ENCODE results near the gene KLHL14.
"Not testable (repeated sequence)": the region's sequence is repeated elsewhere in the genome, so short reads cannot be mapped to it uniquely, and the experiment has no call there.

Gene KLHL14

DNA sequence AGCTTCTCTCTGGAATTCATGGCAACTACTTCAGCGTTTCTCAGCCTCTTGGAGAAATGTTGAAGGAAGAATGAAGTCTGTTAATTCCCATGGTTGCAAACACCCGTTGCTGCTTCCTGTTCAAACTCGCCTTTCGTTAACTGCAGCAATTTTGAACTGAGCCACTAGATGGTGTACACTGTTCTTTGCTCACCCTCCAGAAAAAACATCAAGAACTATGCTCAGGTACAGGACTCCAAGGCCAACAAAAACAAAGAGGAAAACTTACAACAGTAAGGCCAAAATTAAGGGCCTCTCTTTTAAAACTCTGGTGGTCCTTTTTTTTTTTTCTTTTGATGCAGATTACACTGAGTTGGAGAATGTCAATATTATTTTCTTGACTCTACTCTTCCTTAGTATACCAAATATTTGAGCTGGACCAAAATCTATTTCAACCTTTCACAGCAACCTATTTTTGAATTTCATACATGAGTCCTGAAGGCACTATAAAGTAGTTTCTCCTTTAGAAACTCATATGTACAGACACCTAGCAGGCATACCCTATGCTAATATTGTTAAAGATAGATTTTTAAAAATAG, 58.2 kb downstream of the KLHL14 start:
- DNase-seq (ENCODE audit: low read depth in 2 of 2), result no peak

DNA sequence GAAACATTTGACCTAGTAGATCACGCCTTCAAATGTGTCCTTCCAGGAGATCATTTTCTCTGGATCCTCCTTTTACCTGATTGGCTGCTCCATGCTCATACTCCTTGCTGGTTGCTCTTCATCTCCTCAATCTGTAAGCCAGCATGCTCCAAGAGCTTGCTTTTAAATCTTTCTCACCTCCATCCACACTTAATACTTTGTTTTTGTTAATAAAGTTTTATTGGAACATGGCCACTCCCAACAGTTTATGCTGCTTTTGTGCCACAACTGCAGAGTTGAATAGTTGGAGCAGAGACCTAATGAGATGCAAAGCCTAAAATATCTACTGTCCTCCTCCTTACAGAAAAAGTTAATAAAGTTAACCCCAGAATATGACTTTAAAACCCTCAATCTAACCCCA, 60.0 kb downstream of the KLHL14 start:
- no peak for DNase-seq (ENCODE audit: low read depth in 2 of 2)

DNA sequence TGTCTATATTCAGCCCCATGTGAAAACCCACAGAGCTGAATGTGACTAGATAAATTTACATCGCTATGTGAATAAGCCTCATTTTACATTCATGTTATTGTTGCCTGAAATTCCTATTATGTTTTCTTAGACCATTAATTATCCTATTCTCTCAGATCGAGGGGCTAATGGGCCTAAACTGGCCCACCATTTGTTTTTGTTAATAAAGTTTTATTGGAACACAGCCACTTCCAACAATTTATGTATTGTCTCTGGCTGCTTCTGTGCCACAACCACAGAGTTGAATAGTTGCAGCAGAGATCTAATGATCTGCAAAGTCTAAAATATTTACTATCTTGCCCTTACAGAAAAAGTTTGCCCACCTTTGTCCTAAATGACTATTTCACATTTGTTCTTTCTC, 61.0 kb downstream of the KLHL14 start:
- no peak for DNase-seq (ENCODE audit: low read depth in 2 of 2)

DNA sequence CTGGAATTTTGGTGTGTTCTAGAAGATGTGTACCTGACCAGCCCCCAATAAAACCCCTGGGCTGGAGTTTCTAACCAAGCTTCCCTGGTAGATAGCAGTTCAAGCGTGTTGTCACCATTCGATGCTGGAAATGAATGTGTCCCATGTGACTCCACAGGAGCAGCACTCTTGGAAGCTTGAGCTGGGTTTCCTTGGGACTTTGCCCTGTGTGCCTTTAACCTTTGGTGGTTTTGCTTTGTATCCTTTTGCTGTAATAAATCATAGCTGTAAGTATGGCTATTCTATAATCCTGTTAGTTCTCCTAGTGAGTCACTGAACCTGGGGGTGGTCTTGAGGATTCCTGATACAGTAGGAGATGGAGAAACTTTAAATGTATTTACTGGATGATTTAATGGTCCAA, 65.2 kb downstream of the KLHL14 start:
- DNase-seq (ENCODE audit: low read depth in 2 of 2), result no peak

DNA sequence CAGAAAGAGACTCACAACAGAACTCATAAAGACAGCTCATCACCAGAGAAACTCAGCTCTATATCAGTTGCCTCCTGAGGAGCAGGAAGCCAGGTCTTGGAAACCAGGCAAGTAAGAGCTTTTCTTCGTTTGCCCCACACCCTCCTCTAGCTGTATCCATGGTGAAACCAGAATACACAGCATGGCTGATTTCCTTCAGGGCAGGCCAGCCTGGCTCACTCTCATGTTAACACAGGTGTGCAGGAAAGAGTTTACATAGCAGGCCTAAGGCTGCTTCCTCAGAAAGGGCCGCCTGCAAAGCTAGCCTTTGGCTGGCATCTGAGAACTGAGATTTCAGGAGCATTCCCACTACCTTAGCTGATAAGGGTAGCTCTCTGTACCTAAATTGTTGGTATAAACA, 65.7 kb downstream of the KLHL14 start:
- no peak for DNase-seq (ENCODE audit: low read depth in 2 of 2)

DNA sequence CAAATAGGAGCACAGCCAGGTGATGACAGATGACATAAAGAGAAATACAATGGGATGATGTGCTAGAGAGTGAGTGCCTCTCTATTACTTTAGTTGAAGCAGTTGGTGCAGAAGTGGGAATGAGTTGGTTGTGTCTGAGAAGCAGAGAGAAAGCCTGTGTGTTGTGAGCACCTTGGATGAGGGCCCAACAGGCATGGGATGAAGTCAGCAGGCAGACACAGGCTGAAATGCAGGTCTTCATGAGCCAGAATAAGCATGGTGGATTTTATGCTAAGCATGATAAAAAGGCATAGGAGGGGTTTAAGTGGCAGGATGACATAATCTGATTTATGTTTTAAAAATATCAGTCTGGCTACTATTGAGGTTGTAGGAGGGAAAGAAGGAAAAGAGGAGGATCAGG, 71.5 kb downstream of the KLHL14 start:
- no peak for DNase-seq (ENCODE audit: low read depth in 2 of 2)

DNA sequence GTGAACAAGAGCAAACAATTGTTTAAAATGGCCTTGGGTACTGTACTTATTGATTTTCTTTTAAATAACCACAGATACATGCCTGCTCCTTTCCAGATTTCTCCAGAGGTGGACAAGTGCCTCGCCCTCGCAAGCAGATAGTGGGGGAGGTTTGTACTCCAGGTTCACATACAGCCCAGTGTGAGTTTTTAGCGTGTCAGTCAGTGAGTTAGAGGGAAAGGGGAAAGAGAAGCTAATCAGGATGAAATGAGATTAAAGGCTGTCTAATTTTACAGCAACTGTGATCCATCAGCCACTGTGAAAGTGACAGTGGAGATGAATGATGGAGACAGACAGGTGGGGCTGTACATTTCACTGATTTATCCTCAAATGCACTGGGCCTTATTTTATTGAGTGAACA, 74.7 kb downstream of the KLHL14 start:
- no peak for DNase-seq (ENCODE audit: low read depth in 2 of 2)

DNA sequence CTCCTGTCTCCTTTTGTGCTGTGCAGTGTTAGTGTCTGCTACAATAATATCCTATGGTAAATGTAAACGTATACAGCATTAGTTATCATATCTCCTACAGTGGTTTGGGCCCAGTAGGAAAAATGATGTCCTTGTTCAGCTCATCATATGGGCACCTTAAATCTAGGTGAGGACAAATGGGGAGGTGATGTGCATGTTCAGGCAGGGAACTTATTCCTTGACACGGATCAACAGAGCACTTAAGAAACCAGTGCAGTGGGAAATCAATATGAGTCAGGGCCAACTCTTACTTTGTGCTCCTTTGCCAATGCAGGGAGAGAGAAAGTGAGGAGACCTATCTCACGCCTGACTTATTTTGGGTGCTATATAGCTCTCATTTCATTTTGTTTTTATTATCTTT, 76.4 kb downstream of the KLHL14 start:
- no peak for DNase-seq (ENCODE audit: low read depth in 2 of 2)

DNA sequence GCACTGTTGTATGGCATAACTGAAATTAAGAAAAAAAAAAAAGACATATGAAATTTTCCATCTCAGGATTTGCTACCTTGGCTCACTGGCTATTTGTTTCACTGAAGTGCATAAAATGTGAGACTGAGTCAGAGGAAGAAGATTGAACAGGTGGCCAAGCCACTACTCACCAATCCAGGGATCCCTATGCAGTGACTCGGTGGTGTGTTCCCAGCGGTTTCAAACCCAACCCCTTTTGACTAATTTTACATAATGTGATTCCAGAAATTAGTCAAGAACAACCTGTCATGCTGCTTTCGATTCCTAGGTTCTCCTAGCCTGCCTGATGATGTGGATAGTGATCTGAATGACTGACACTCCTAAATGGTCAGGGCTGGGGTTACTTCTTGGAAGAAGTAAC, 77.3 kb downstream of the KLHL14 start:
- no peak for DNase-seq (ENCODE audit: low read depth in 2 of 2)

DNA sequence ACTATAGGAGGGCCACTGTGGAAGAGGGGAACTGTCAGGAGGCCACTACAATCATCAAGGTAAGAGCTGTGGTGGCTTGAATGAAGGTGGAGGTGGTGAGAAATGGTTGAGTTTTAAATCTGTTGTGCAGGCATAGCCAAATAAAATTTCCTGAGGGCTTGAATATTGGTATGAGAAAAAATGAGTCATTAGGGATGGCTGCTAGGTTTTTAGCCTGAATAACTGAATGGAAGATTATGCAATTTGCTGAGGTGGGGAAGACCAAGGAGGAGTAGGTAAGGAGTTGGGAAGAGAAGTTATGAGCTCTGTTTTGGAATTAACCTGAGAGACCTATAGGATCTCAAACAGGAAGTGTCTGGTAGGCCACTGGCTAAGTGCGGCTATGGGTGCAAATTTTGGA, 84.0 kb downstream of the KLHL14 start:
- no peak for DNase-seq (ENCODE audit: low read depth in 2 of 2)

DNA sequence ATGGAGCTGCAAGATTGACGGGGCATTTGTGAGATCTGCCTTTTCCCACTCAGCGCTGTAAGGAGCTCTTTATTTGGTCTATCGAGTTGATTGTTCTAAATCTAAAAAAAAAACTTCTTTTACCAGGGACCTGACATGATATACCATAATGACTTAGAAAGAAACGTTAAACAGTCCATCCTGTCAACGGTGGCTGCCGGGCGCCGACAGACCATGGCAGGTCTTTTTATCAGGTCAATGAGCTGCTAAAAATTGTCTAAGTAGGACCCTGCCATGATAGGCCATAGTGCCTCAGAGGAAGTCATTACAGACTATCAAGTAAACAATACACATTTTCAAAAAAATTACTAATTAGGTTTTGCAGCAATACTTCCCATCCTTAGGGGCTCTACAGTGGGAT, 87.9 kb downstream of the KLHL14 start:
- no peak for DNase-seq (ENCODE audit: low read depth in 2 of 2)

DNA sequence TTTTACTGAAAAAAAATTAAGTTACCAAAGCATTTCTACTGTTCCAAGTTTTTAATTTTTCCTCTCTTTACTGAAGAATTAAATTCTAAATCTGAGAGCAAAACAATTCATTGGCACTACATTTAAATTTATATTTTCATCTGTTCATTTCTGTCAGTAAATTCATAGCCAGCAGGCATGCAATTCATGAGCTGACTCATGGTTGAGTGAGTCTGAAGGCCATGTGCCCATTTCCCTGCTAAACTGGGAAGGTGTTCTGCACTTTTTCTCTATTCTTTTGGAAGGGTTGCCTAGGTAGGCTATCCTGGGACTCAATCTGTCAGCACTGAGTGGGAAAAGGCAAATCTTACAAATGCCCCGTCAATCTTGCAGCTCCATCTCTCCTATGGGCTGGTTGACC, 88.7 kb downstream of the KLHL14 start:
- DNase-seq (ENCODE audit: low read depth in 2 of 2), result no peak

DNA sequence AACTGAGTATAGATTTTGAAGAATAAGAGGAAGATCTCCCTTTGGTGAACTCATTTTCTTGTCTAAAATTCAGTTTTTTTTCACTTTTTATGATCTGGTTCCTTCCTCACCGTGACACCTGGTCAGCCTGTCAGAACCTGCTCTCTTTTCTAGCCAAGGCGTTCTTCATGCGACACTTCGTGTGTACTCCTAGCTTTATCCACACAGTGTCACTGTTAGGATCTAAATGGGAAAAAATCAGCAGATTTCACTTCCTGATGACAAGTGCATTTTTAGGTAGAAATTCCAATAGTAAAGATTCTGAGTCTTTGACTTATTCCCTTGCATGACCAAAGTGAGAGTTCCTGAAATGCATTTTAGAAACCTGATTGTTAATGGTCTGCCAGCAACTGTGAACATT, 89.8 kb downstream of the KLHL14 start:
- no peak for DNase-seq (ENCODE audit: low read depth in 2 of 2)

DNA sequence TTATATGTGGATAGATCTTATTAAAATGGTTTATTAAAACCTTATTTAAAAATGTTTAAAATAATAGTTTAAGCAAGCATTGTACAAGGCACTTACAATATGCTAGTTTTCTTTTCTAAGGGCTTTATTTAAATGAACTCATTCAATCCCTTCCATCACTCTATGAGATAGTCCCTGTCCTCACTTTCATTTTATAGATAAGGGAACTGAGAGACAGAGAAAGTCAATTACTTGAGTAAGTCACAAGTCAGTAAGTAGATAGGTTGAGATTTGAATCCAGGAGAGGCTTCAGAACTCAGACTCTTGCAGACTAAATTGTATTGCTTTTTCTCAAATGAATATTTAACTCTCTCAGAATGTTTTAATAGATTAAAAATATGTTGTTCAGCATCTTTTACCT, 95.2 kb downstream of the KLHL14 start:
- no peak for DNase-seq (ENCODE audit: low read depth in 2 of 2)

DNA sequence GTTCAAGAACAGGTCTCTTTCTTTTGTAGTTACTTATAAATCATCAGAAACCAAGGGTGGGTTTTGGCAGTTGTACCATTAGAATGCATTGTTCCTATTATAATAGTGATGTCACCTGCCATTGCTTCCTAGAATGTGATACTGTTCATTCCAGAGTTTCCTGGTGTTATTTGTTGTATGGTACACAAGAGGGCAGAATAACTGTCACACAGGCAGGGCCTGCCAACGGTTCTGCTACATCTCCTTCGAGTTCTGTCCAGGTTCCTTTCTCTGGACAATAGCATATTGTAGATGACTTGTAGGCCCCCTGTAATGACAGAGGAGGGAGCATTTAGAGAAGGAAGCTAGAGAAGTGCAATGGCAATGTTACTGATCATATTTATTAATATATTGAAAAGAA, 98.3 kb downstream of the KLHL14 start:
- no peak for DNase-seq (ENCODE audit: low read depth in 2 of 2)

DNA sequence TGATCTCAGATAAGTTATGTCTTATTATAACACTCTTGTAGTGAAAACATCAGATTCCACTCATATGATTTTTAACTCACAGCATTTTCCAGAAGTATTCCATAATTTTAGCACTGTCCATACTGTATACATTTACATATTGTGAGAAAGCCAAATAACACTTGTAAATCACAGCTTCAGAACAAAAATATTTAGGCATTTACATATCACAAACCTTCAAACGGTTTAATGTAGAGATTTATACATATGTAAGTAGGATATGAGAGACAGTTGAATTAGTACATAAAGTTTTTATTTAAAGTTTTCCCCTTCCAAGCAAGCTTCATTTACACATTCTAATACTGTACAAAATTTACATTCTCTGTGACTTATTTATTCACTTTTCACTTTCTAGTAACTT, 100.4 kb downstream of the KLHL14 start:
- DNase-seq (ENCODE audit: low read depth in 2 of 2), result no peak

DNA sequence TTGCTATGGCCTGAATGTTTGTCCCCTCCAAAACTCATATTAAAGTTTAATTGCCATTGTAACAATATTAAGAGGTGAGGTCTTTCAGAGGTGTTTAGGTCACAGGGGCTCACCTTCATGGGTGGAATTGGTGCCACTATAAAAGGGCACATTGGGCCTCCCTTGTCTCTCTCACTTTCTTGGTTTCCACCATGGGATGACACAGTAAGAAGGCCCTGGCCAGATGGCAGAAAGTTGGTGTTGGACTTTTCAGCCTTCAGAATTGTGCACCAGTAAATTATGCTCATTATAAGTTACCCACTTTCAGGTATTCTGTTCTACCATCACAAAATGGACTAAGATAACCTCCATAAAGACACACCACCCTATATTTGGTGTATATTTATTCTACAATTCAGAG, 102.1 kb downstream of the KLHL14 start:
- no peak for DNase-seq (ENCODE audit: low read depth in 2 of 2)

DNA sequence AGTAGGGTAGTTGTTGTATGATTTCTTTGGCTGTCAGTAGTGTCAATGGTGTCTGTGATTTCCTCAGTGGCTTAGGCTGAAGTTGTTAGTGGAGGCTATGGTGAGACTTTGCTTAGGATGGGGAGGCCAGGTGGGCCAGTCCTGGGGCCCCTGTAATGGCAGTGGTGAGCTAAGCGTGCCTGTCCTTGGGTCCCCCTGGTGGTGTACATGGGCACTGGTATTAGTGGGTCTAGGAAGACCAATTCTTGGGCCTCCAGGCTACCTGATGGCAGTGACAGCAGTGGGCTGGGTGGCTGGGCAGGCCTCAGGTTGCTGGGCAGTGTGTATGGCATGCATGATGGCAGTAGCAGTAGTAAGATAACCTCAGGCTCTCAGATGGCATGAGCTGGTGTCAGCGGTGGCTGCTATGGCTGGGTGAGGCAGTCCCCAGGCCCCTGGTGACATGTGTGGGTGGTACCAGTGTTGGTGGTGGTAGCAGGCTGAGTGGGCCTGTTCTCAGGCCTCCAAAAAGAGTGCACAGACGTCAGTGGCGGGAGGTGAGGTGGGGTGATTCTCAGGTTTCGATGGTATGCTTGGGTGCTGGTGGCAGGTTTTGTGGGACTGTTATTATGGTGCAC, 103.2 kb downstream of the KLHL14 start:
- DNase-seq (ENCODE audit: low read depth in 2 of 2), result no peak

DNA sequence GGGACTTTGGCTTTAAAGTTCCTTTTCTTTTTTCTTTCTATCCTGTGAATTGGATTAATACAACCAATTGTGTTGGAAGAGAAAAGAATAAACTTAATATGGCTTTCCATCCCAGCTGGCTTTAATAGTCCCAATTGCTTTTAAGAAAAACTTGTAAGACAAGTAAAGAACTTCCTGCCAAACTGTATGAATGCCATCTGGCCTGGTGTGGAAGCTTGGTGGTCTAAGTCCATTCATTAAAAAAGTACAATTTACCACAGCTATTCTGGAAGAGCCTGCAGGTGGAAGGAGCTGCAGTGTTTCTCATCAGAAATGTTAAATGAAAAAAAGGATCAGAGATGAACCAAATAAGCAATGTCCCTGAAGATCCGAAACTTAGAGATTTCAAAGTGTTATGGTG, 103.9 kb downstream of the KLHL14 start:
- DNase-seq (ENCODE audit: low read depth in 2 of 2), result no peak

DNA sequence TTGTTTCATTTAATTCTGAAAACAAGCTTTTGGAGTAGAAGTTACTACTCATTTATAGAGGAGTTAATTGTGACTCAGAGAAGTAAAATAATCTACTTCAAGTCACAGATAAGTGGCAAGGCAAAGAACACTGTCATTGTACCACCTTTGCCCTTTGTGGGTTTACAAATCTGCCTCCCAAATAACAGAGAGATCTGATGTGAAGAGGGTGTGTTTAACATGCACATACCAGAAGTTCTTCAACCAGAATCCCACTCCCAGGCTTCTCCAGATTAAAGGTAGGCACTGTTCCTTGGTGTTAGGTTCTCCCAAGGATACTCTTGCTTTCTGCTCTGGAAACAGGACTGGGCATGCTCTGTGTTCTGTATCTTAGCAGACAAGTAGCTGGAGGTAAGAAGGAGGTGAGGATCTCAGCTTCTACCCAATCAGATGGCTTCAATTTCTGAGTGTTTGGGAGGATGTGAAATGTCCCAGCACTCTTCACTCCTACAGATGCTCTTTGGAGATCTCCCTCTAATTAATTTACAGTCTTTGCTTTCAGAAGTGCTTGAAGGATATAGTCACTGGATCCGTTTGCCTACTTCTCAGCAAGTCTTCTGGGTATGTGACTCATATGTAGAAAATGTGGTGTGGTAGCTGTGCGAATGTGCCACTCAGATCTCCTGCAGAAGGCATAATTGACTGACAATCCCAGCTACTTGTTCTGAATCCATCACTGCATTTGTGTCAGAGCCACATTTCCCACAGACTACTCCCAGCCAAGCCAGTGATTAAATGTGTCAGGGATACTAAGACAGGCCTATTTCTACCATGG, 111.1 kb downstream of the KLHL14 start:
- no peak for DNase-seq (ENCODE audit: low read depth in 2 of 2)

DNA sequence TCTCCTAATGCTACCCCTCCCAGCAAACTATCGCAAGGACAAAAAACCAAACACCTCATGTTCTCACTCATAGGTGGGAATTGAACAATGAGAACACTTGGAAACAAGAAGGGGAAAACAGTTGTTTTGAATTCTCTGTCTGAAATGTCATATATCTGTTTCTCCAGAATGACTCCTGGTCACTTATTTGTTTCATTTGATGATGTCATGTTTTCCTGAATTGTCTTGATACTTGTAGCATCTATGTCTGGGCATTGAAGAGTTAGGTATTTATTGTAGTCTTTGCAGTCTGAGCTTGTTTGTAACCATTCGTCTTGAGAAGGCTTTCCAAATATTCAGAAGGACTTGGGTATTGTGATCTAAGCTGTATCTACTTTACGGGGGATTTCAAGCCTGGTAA, 118.3 kb downstream of the KLHL14 start:
- DNase-seq (ENCODE audit: low read depth in 2 of 2), result not testable (repeated sequence)

DNA sequence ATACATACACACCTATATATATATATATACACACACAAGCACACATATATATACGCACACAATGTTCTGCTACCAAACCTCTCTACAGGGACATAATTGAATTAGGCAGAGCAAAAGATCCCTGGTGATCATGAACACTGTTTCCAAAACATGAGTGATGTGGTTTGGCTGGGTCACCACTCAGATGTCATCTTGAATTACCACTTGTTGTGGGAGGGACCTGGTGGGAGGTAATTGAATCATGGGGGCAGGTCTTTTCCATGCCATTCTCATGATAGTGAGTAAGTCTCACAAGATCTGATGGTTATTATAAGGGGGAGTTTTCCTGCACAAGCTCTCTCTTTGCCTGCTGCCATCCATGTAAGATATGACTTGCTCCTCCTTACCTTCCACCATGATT, 135.2 kb downstream of the KLHL14 start:
- DNase-seq (ENCODE audit: low read depth in 2 of 2), result not testable (repeated sequence)

DNA sequence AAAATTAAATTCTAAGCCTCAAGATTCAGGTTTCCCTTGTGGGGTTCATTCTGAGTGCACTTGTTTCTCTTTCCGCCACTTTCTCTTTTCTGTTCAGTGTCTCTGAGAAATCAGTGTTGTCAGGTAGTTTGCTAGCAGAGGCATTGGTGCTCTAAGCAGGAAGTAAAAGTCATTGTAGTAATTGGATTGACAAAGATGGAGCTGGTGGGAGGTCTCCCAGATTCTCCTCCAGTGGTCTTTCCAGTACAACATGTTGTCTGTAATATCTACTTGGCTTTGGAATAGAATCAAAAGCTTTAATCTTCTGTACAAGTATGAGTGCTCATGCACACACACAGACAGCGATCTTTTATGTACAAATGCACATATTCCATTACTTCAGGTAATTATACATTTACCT, 135.6 kb downstream of the KLHL14 start:
- DNase-seq (ENCODE audit: low read depth in 2 of 2), result no peak
